ENCODE data around the gene PLEKHG4B. TPM values are rescaled to one million over a fixed set of nuclear protein-coding genes. Genes with fewer than 3 reads are reported as not detected.
"Not testable (repeated sequence)": the region's sequence is repeated elsewhere in the genome, so short reads cannot be mapped to it uniquely, and the experiment has no call there.

PLEKHG4B gene
- polyA plus RNA-seq, 3 donors = 8.1 to 9.5 (median 9.4) TPM

GRCh38 chr5:154826-155225 is 62.9 kb downstream of the PLEKHG4B start:
- DNase-seq (ENCODE audit: low read depth in 3 of 3, low spot score in 2 of 3) = no peak

- peak in 1 of 3 donors; percentile 35 for DNase-seq (ENCODE audit: low read depth in 3 of 3, low spot score in 2 of 3)
Observed at GRCh38 chr5:155651-156410, 63.9 kb downstream of the PLEKHG4B start.

- DNase-seq (ENCODE audit: low read depth in 3 of 3, low spot score in 2 of 3) = no peak
Observed at GRCh38 chr5:156411-157072, 64.6 kb downstream of the PLEKHG4B start.

- no peak for DNase-seq (ENCODE audit: low read depth in 3 of 3, low spot score in 2 of 3)
Observed at GRCh38 chr5:157126-157715, 65.3 kb downstream of the PLEKHG4B start.

GRCh38 chr5:157801-158200 is 65.8 kb downstream of the PLEKHG4B start:
- no peak for DNase-seq (ENCODE audit: low read depth in 3 of 3, low spot score in 2 of 3)

GRCh38 chr5:158807-159447 is 67.0 kb downstream of the PLEKHG4B start:
- DNase-seq (ENCODE audit: low read depth in 3 of 3, low spot score in 2 of 3) = no peak

- DNase-seq (ENCODE audit: low read depth in 3 of 3, low spot score in 2 of 3) = no peak
Observed at GRCh38 chr5:159448-160172, 67.6 kb downstream of the PLEKHG4B start.

GRCh38 chr5:160173-160510 is 68.2 kb downstream of the PLEKHG4B start:
- DNase-seq (ENCODE audit: low read depth in 3 of 3, low spot score in 2 of 3) = no peak

- DNase-seq (ENCODE audit: low read depth in 3 of 3, low spot score in 2 of 3) = no peak
Observed at GRCh38 chr5:160921-161802, 69.2 kb downstream of the PLEKHG4B start.

GRCh38 chr5:161803-162110 is 69.8 kb downstream of the PLEKHG4B start:
- no peak for DNase-seq (ENCODE audit: low read depth in 3 of 3, low spot score in 2 of 3)

- DNase-seq (ENCODE audit: low read depth in 3 of 3, low spot score in 2 of 3) = no peak
Observed at GRCh38 chr5:162190-162564, 70.2 kb downstream of the PLEKHG4B start.

- no peak for DNase-seq (ENCODE audit: low read depth in 3 of 3, low spot score in 2 of 3)
Observed at GRCh38 chr5:162565-163337, 70.8 kb downstream of the PLEKHG4B start.

GRCh38 chr5:163338-163620 is 71.3 kb downstream of the PLEKHG4B start:
- DNase-seq (ENCODE audit: low read depth in 3 of 3, low spot score in 2 of 3) = no peak

GRCh38 chr5:163841-164240 is 71.9 kb downstream of the PLEKHG4B start:
- DNase-seq (ENCODE audit: low read depth in 3 of 3, low spot score in 2 of 3) = no peak

- DNase-seq (ENCODE audit: low read depth in 3 of 3, low spot score in 2 of 3) = no peak
Observed at GRCh38 chr5:164244-164643, 72.3 kb downstream of the PLEKHG4B start.

- DNase-seq (ENCODE audit: low read depth in 3 of 3, low spot score in 2 of 3) = not testable (repeated sequence)
Observed at GRCh38 chr5:164783-165182, 72.8 kb downstream of the PLEKHG4B start.

- DNase-seq (ENCODE audit: low read depth in 3 of 3, low spot score in 2 of 3) = no peak
Observed at GRCh38 chr5:166441-167372, 74.7 kb downstream of the PLEKHG4B start.

- no peak for DNase-seq (ENCODE audit: low read depth in 3 of 3, low spot score in 2 of 3)
Observed at GRCh38 chr5:167511-167910, 75.5 kb downstream of the PLEKHG4B start.
